Activated CD4-positive, alpha-beta memory T cell treated with anti-CD3 and anti-CD28 coated beads for 36 hours (primary cell): ENCODE measurements around the gene PCSK5. TPM values are rescaled to one million over a fixed set of nuclear protein-coding genes. Genes with fewer than 3 reads are reported as not detected.
"Not testable (repeated sequence)": the region's sequence is repeated elsewhere in the genome, so short reads cannot be mapped to it uniquely, and the experiment has no call there.

ENCODE experiments used
- CTCF ChIA-PET: fragments of 350-600 bp; sonication (Branson Sonifier 250); formaldehyde crosslinking; loops from one replicate; lab custom pipeline; 2021; ENCODE audit warnings: antibody characterized with exemption, inconsistent platforms; lab: Charles Lee
- POLR2A ChIA-PET: fragments of 350-600 bp; sonication (Branson Sonifier 250); formaldehyde crosslinking; loops from one replicate; lab custom pipeline; 2021; ENCODE audit warnings: antibody characterized with exemption; lab: Charles Lee
- DNase-seq: peaks from one replicate; pipeline ENCODE4 v3.0.0-alpha.2; 2020
- H3K27ac Mint-ChIP-seq: one replicate; pipeline ENCODE4 v1.8.0; 2021; ENCODE audit warnings: mixed read lengths
- H3K27me3 Mint-ChIP-seq: one replicate; pipeline ENCODE4 v1.8.0; 2021; ENCODE audit warnings: mixed read lengths
- H3K36me3 Mint-ChIP-seq: one replicate; pipeline ENCODE4 v1.8.0; 2021; ENCODE audit warnings: mixed read lengths
- H3K4me1 Mint-ChIP-seq: one replicate; pipeline ENCODE4 v1.8.0; 2021; ENCODE audit warnings: low read depth, mixed read lengths
- H3K4me3 Mint-ChIP-seq: one replicate; pipeline ENCODE4 v1.8.0; 2021; ENCODE audit warnings: mild to moderate bottlenecking, mixed read lengths
- H3K9me3 Mint-ChIP-seq: one replicate; pipeline ENCODE4 v1.8.0; 2021; ENCODE audit warnings: mixed read lengths
- intact Hi-C: fragments of 100-400 bp; cut with micrococcal nuclease; formaldehyde crosslinking; loops from one replicate; pipeline ENCODE4 v1.15.1; 2023
- total RNA-seq, 2 experiments: library from RNA; stranded (reverse); gene quantifications; one replicate each; pipeline ENCODE4 v1.2.3, GENCODE V29; 2021

Gene PCSK5
- total RNA-seq, 2 experiments from 2014 or later, result 2.0 to 2.1 TPM

DNA sequence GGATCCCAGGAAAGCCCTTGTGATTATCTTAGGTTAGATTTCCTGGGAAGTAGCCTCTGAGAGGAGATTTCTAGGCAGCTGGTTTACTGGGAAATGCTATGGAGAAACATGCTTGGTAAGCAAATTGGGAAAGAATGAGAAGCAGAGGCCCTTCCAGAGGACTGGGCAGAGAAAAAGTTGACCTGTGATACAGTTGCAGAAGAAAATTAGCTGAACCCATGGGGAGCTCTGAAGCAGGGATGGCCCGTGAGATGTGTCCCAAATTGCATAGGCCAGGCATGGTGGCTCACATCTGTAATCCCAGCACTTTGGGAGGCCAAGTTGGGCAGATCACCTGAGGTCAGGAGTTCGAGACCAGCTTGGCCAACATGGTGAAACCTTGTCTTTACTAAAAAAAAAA lies 21.9 kb upstream of the PCSK5 start:
- H3K4me3 Mint-ChIP-seq, POLR2A ChIA-PET, H3K27ac Mint-ChIP-seq, H3K4me1 Mint-ChIP-seq, CTCF ChIA-PET, H3K27me3 Mint-ChIP-seq, H3K9me3 Mint-ChIP-seq, H3K36me3 Mint-ChIP-seq, DNase-seq: not testable (repeated sequence)
- intact Hi-C loops, result loop anchor here (10.0 kb wide), 1 partner anchor 1094 kb away; no protein-coding TSS in a partner anchor

DNA sequence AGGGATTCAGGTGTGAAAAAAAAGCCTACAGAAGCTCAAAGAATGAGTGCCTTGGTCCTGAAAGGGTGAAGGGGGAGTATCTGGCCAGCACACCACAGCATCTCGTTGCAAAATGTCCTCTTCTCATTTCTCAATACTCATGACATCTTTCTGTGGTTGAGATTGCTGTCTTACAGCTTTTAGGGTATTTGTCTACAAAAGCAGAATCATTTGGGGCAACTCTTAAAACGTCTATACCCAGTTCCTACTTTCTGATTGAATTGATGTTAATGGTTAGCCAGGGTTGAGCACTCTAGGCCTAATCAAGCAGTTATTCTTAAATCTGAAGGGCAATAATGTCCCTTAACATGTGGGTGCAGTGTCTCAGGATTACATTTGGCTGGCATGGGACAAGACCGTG lies 21.2 kb upstream of the PCSK5 start:
- DNase-seq, result no peak
- intact Hi-C loops, result loop anchor here (10.0 kb wide), 1 partner anchor 1094 kb away; no protein-coding TSS in a partner anchor
- Mint-ChIP-seq H3K4me3 (no peak overlapping the region), H3K36me3 (no peaks in the 10 kb centered on the region), H3K9me3 (no peaks in the 10 kb centered on the region), H3K4me1 (peaks cover 3% of the 10 kb centered on the region), H3K27me3 (peaks cover 2% of the 10 kb centered on the region), H3K27ac (no peak overlapping the region)
- ChIA-PET CTCF (no interaction called here), POLR2A (no interaction called here)

DNA sequence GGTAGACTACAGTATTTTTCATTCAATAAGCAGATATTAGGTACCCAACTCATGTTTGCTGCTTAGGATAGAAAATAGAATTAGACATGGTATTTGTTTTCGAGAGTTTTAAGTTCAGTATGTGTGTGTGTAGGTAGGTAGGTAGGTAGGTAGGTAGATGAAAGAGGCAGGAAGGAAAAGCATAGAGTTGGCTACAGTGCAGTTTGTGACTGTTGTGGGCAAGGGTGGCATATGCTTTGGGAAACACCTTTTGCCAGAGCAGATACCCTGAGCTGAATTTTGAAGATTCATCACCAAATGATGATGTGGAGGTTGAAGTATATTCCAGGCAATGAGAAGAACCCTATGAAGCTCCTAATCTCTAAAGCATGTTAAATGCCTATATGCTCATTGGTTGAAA lies 20.0 kb upstream of the PCSK5 start:
- no peaks in the 10 kb centered on the region for H3K9me3 Mint-ChIP-seq
- intact Hi-C loops, result no loop called here
- no peak overlapping the region for H3K4me3 Mint-ChIP-seq
- no peak overlapping the region for H3K27ac Mint-ChIP-seq
- ChIA-PET CTCF (no interaction called here), POLR2A (no interaction called here)
- H3K4me1 Mint-ChIP-seq, result peaks cover 3% of the 10 kb centered on the region
- peaks cover 2% of the 10 kb centered on the region for H3K27me3 Mint-ChIP-seq
- no peak for DNase-seq
- no peaks in the 10 kb centered on the region for H3K36me3 Mint-ChIP-seq

DNA sequence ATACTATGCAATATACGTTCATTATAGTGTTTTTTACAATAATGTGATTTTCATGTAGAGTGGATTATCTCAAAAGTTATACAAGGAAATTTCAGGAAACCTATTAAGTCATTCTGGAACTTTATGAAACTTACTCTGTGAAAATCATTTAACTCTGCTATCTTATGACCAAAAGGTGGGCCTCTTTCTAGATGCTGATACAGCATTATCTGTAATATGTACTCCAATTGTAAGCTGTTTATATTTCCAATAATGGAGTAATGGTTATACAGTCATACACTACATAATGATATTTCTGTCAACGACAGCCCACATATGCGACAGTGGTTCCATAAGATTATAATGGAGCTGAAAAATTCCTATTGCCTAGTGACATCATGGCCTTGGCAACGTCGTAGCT lies 18.8 kb upstream of the PCSK5 start:
- Mint-ChIP-seq H3K27me3 (peaks cover 2% of the 10 kb centered on the region), H3K4me1 (peaks cover 3% of the 10 kb centered on the region), H3K27ac (no peak overlapping the region), H3K4me3 (no peak overlapping the region), H3K36me3 (no peaks in the 10 kb centered on the region), H3K9me3 (no peaks in the 10 kb centered on the region)
- intact Hi-C loops, result no loop called here
- CTCF ChIA-PET, result no interaction called here
- POLR2A ChIA-PET, result no interaction called here
- no peak for DNase-seq

DNA sequence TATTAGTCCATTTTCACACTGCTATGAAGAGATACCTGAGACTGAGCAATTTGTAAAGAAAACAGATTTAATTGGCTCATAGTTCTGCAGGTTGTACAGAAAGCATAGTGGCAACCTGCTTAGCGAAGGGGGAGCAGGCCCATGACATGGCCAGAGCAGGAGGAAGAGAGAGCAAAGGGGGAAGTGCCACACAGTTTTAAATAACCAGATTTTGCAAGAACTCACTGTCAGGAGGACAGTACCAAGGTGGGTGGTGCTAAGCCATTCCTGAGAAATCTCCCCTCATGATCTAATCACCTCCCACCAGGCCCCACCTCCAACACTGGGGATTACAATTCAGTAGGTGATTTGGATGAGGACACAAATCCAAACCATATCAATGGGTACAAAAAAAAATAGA lies 16.8 kb upstream of the PCSK5 start:
- Mint-ChIP-seq H3K4me3 (no peak overlapping the region), H3K9me3 (no peaks in the 10 kb centered on the region), H3K27me3 (no peaks in the 10 kb centered on the region), H3K36me3 (no peaks in the 10 kb centered on the region), H3K4me1 (peaks cover 3% of the 10 kb centered on the region), H3K27ac (no peak overlapping the region)
- no peak for DNase-seq
- intact Hi-C loops, result no loop called here
- ChIA-PET POLR2A (no interaction called here), CTCF (no interaction called here)

DNA sequence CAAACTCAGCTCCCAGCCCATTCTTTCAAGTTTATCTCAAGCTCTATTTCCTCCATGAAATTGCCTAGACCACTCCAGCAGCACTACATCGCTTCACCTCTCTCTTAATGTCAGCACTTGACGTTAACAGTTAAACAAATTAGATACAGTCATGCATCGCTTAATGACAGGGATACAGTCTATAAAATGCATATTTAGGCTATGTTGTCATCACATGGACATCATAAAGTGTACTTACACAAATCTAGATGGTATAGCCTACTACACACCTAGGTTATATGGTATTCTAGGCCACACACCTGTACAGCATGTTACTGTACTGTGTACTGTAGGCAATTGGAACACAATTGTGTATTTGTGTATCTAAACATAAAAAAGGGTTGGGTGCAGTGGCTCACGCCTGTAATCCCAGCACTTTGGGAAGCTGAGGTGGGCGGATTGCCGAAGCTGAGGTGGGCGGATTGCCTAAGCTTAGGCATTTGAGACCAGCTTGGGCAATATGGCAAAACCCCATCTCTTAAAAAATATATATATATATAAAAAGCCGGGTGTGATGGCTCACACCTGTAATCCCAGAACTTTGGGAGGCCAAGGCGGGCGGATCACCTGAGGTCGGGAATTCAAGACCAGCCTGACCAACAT lies 13.4 kb upstream of the PCSK5 start:
- Mint-ChIP-seq H3K27me3 (no peaks in the 10 kb centered on the region), H3K36me3 (no peaks in the 10 kb centered on the region), H3K9me3 (no peaks in the 10 kb centered on the region), H3K27ac (no peak overlapping the region), H3K4me3 (no peak overlapping the region), H3K4me1 (no peaks in the 10 kb centered on the region)
- DNase-seq, result no peak
- intact Hi-C loops, result no loop called here
- POLR2A ChIA-PET, result interaction anchor here (0.6 kb wide), 1 partner anchor 12 kb away, joined by 3 read pairs; no protein-coding TSS in a partner anchor
- CTCF ChIA-PET, result interaction anchor here (0.6 to 1.7 kb wide), 2 partner anchors 11 to 425 kb away, joined by 3 to 7 read pairs; no protein-coding TSS in a partner anchor

DNA sequence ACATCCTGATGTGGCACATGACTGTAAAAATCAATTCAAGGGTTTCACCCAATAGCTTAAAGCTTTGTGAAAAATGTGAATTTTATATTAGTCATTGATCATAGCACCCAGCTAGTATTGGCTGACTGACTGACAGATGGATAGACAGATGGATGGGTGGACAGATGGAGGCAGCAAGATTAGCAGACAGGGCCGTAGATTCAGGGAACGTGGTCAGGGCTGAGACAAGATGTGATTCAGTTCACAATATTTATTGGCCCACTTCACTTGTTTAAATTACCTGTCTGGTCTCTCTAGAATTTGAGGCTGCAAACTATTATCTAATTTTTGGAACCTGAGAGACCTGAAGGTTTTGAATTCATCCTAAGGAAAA lies 12.0 kb upstream of the PCSK5 start:
- DNase-seq, result no peak
- Mint-ChIP-seq H3K4me1 (no peaks in the 10 kb centered on the region), H3K9me3 (no peaks in the 10 kb centered on the region), H3K27me3 (no peaks in the 10 kb centered on the region), H3K36me3 (no peaks in the 10 kb centered on the region), H3K27ac (no peak overlapping the region), H3K4me3 (no peak overlapping the region)
- intact Hi-C loops, result no loop called here
- POLR2A ChIA-PET, result no interaction called here
- CTCF ChIA-PET, result no interaction called here

DNA sequence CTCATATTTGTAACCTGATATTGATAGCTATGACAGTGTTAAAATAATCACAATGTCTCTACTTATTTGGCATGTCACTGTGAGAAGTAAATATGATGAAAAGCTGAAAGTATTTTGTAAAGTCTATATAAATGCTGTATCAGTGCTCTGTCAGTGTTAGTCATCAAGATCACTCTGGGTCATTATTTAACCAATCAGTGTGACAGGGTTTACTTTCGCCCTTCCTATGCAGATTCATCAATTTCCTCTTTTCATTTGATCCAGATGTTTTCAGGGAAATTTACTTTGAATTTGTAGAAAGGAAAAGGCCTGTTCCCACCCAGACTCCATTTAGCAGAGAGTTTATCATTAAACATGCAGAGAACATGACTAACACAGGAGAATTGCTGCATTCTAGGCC lies 9.9 kb upstream of the PCSK5 start:
- Mint-ChIP-seq H3K27ac (no peak overlapping the region), H3K36me3 (no peaks in the 10 kb centered on the region)
- POLR2A ChIA-PET, result interaction anchor here (0.6 kb wide), 1 partner anchor 787 kb away, joined by 4 read pairs; no protein-coding TSS in a partner anchor

DNA sequence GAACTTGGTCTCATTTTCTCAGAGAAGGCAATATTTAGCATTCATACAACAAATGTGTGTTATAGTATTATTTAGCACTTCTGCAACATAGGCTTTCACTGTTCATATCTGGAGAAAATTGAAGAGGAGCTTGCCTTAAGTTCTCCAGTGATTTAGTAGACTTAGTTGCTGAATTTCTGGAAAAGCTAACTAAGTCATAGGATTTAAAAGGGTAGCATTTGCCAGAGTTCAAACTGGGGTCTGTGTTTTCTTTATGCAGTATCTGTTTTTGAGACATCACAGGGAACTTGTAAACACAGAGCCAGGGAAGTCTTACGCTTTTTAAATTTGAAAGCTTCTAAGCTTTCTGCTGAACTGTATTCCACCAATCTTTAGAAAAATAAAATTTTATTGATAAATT lies 8.7 kb upstream of the PCSK5 start:
- no peaks in the 10 kb centered on the region for H3K9me3 Mint-ChIP-seq
- H3K27ac Mint-ChIP-seq, result no peak overlapping the region
- CTCF ChIA-PET, result no interaction called here
- no peak for DNase-seq
- H3K36me3 Mint-ChIP-seq, result no peaks in the 10 kb centered on the region
- H3K4me1 Mint-ChIP-seq, result no peaks in the 10 kb centered on the region
- POLR2A ChIA-PET, result no interaction called here
- peaks cover 3% of the 10 kb centered on the region for H3K27me3 Mint-ChIP-seq
- intact Hi-C loops, result no loop called here
- no peak overlapping the region for H3K4me3 Mint-ChIP-seq

More for the DNA sequence above, 9.9 kb upstream of the PCSK5 start:
- peaks cover 2% of the 10 kb centered on the region for H3K27me3 Mint-ChIP-seq
- CTCF ChIA-PET, result interaction anchor here (1.3 kb wide), 1 partner anchor 14 kb away, joined by 3 read pairs; no protein-coding TSS in a partner anchor
- intact Hi-C loops, result no loop called here
- no peaks in the 10 kb centered on the region for H3K4me1 Mint-ChIP-seq
- no peaks in the 10 kb centered on the region for H3K9me3 Mint-ChIP-seq
- H3K4me3 Mint-ChIP-seq, result no peak overlapping the region
- no peak for DNase-seq

DNA sequence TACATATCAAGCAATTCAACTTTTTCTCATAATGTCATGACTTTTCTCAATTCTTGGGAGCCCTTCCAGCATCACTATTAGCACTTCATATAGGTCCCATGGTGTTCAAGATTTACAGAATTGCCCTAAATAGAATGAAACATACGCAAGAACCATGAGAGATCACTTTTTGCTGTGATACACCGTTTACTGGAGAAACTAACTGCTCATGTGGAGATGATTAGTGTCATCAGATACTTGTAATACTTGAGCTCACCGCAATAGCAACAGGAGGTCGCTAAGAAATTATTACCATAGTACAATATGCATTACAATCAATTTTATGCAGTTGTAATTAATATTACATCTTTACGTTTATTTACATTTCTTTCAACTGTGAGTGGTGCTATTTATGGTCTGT lies 4.8 kb upstream of the PCSK5 start:
- ChIA-PET POLR2A (no interaction called here), CTCF (no interaction called here)
- Mint-ChIP-seq H3K36me3 (no peaks in the 10 kb centered on the region), H3K4me3 (no peak overlapping the region), H3K9me3 (no peaks in the 10 kb centered on the region), H3K27me3 (peaks cover 8% of the 10 kb centered on the region), H3K4me1 (peaks cover 10% of the 10 kb centered on the region), H3K27ac (no peak overlapping the region)
- intact Hi-C loops, result no loop called here
- no peak for DNase-seq

DNA sequence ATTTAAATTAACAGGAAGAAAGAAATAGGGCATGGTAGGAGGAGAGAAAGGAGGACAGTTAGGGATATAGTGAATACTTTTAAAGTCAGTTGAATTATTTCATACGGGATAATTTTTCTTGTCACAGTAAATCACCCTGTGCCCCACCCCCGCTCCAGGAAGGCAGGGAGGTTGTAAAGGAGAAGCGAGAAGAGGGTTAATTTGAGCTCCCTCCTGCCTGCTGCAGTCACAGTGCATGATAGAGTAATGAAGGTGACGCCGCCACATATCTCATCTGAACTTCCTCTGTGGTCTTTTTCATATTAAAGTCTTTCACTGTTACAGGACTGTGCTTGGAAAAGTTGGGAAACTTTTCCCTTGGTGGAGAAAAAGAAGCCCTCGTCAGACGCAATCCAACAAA lies 896 bp upstream of the PCSK5 start:
- intact Hi-C loops, result no loop called here
- peak overlapping the region; percentile 91 for H3K4me3 Mint-ChIP-seq
- H3K4me1 Mint-ChIP-seq, result peaks cover 28% of the 10 kb centered on the region
- CTCF ChIA-PET, result interaction anchor here (0.6 to 1.7 kb wide), 5 partner anchors 10 to 1458 kb away, joined by 3 to 12 read pairs (median 3); no protein-coding TSS in a partner anchor
- no peaks in the 10 kb centered on the region for H3K36me3 Mint-ChIP-seq
- H3K27me3 Mint-ChIP-seq, result peaks cover 15% of the 10 kb centered on the region
- POLR2A ChIA-PET, result interaction anchor here (1.2 kb wide), 1 partner anchor 11 kb away, joined by 3 read pairs; no protein-coding TSS in a partner anchor
- peak; percentile 14 for DNase-seq
- no peaks in the 10 kb centered on the region for H3K9me3 Mint-ChIP-seq
- no peak overlapping the region for H3K27ac Mint-ChIP-seq

DNA sequence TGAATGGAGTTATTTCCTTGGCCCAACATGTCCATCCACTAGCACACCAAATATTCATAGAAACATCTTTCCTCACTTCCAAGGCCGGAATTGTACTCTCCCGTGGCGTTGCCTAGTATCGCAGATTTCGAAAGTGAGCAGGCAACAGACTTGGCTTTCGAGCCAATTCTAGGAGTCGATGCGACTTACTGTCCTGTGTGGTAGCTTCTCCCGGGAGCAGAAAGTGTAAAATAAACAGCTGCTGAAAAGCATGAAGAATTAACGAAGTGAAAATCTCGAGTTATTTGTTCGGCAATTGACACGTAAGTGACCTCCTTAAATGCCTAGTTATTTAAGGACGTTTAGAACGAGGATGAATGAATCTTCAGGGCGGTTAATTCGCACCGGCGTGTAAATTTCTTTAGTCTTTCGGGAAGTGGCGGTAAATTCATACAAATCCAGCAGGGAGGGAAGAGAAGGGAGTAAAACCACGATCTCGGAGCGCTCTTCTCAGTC lies 449 bp upstream of the PCSK5 start:
- no peaks in the 10 kb centered on the region for H3K36me3 Mint-ChIP-seq
- peaks cover 15% of the 10 kb centered on the region for H3K27me3 Mint-ChIP-seq
- DNase-seq, result peak; percentile 17
- ChIA-PET CTCF (interaction anchor here (0.6 to 1.7 kb wide), 5 partner anchors 10 to 392 kb away, joined by 3 to 12 read pairs (median 3); no protein-coding TSS in a partner anchor), POLR2A (interaction anchor here (1.0 to 1.2 kb wide), 3 partner anchors 9 to 22 kb away, joined by 3 to 4 read pairs (median 3); no protein-coding TSS in a partner anchor)
- H3K4me1 Mint-ChIP-seq, result peaks cover 28% of the 10 kb centered on the region
- intact Hi-C loops, result loop anchor here (5.0 kb wide), 4 partner anchors 132 to 803 kb away; partner anchors contain the start of genes NMRK1, OSTF1 and RFK
- H3K9me3 Mint-ChIP-seq, result no peaks in the 10 kb centered on the region
- peak overlapping the region; percentile 61 for H3K27ac Mint-ChIP-seq
- H3K4me3 Mint-ChIP-seq, result peak overlapping the region; percentile 91
